Caco-2 (cell line): ENCODE measurements around the gene ADGRL2. TPM values are rescaled to one million over a fixed set of nuclear protein-coding genes. Genes with fewer than 3 reads are reported as not detected.

Experiments
- BruUV-seq: library from RNA; stranded (reverse); fragments of 400-500 nt; replicated peaks from 2 replicates; lab custom pipeline; 2021; lab: Mats Ljungman, UMichigan
- CTCF ChIA-PET: fragments of 300-600 bp; sonication (Branson Sonifier 250); formaldehyde crosslinking; loops from one replicate; lab custom pipeline; 2022; ENCODE audit warnings: antibody characterized with exemption; lab: Charles Lee
- POLR2A ChIA-PET: fragments of 300-600 bp; sonication (Branson Sonifier 250); formaldehyde crosslinking; loops from one replicate; lab custom pipeline; 2022; ENCODE audit warnings: antibody characterized with exemption; lab: Charles Lee
- DNase-seq, 2 experiments: peaks; one replicate each; pipeline versions ENCODE4 v3.0.0 to v3.0.0-alpha.2; 2020 to 2022
- H3K27me3 ChIP-seq: replicated peaks from 2 replicates; pipeline ENCODE4 v1.6.0; 2011; ENCODE audit warnings: low read length; ENCODE audit not compliant: control insufficient read depth, insufficient read depth
- H3K36me3 ChIP-seq: 2 replicates; pipeline ENCODE4 v1.5.1; 2011; ENCODE audit warnings: low read length; ENCODE audit not compliant: control insufficient read depth, insufficient read depth
- H3K4me1 ChIP-seq: fragments of 250-450 bp; sonication (Bioruptor Pico); 2 replicates; pipeline ENCODE4 v1.5.1; 2020; ENCODE audit warnings: mild to moderate bottlenecking
- H3K4me3 ChIP-seq: 2 replicates; pipeline ENCODE4 v1.5.1; 2011; ENCODE audit warnings: low read depth, mild to moderate bottlenecking, control low read depth, low read length
- H3K9me3 ChIP-seq: fragments of 250-450 bp; sonication (Bioruptor Pico); 2 replicates; pipeline ENCODE4 v1.5.1; 2020; ENCODE audit warnings: mild to moderate bottlenecking, moderate library complexity
- H3K27ac Mint-ChIP-seq: one replicate; pipeline ENCODE4 v1.8.0; 2022; ENCODE audit warnings: mixed read lengths; ENCODE audit not compliant: unreplicated experiment
- H3K27me3 Mint-ChIP-seq: one replicate; pipeline ENCODE4 v1.8.0; 2022; ENCODE audit warnings: mixed read lengths; ENCODE audit not compliant: insufficient read depth, unreplicated experiment
- H3K36me3 Mint-ChIP-seq: one replicate; pipeline ENCODE4 v1.8.0; 2022; ENCODE audit warnings: mild to moderate bottlenecking, mixed read lengths; ENCODE audit not compliant: insufficient read depth, unreplicated experiment
- H3K4me1 Mint-ChIP-seq: one replicate; pipeline ENCODE4 v1.8.0; 2022; ENCODE audit warnings: low read depth, mixed read lengths; ENCODE audit not compliant: unreplicated experiment
- H3K4me3 Mint-ChIP-seq: one replicate; pipeline ENCODE4 v1.8.0; 2022; ENCODE audit warnings: mild to moderate bottlenecking, moderate library complexity, mixed read lengths; ENCODE audit not compliant: unreplicated experiment
- H3K9me3 Mint-ChIP-seq: one replicate; pipeline ENCODE4 v1.8.0; 2022; ENCODE audit warnings: mixed read lengths; ENCODE audit not compliant: unreplicated experiment
- CTCF ChIP-seq, 2 experiments: fragments of 200-600 bp in 1 of 2; IDR thresholded peaks; 1 replicate in 1 of 2; 2 replicates in 1 of 2; pipeline versions ENCODE4 v1.5.1 to v1.8.0; 2011 to 2022; ENCODE audit warnings: antibody characterized with exemption in 1 of 2, control low read depth in 1 of 2, inconsistent platforms in 1 of 2, low read depth in 1 of 2, low read length in 1 of 2, mild to moderate bottlenecking in 1 of 2, moderate library complexity in 1 of 2; ENCODE audit not compliant: insufficient read depth in 1 of 2, severe bottlenecking in 1 of 2, unreplicated experiment in 1 of 2
- intact Hi-C: fragments of 100-400 bp; cut with micrococcal nuclease; formaldehyde crosslinking; loops from one replicate; pipeline ENCODE4 v1.10.0; 2022; ENCODE audit not compliant: unreplicated experiment
- total RNA-seq: library from RNA; stranded (reverse); gene quantifications from 2 replicates; pipeline ENCODE4 v1.2.3, GENCODE V29; 2022

The ADGRL2 gene
- total RNA-seq, 1 experiment from 2014 or later = 3.8 TPM

GRCh38 chr1:81812712-81813111, 12.0 kb downstream of the ADGRL2 start:
- Histone ChIP-seq H3K4me1 (no peaks in the 10 kb centered on the region), H3K36me3 (no peaks in the 10 kb centered on the region), H3K27me3 (no peaks in the 10 kb centered on the region), H3K4me3 (no peak overlapping the region), H3K9me3 (no peaks in the 10 kb centered on the region)
- no TSS peak for BruUV-seq
- no peaks in the 10 kb centered on the region for H3K36me3 Mint-ChIP-seq
- ChIA-PET POLR2A (no interaction called here), CTCF (no interaction called here)
- no peak for DNase-seq
- no peaks in the 10 kb centered on the region for H3K27me3 Mint-ChIP-seq
- no peak overlapping the region for H3K27ac Mint-ChIP-seq
- H3K4me3 Mint-ChIP-seq = no peak overlapping the region
- TF ChIP-seq CTCF (IDR thresholded peaks at IDR 0.05; ENCODE audit: insufficient read depth in 1 of 2, low read depth in 1 of 2, low read length in 1 of 2, severe bottlenecking in 1 of 2, unreplicated experiment in 1 of 2) = no peak
- intact Hi-C loops = no loop called here
- H3K9me3 Mint-ChIP-seq = no peaks in the 10 kb centered on the region
- H3K4me1 Mint-ChIP-seq = no peaks in the 10 kb centered on the region

GRCh38 chr1:81813691-81814090, 13.0 kb downstream of the ADGRL2 start:
- no peak for DNase-seq
- Histone ChIP-seq H3K4me1 (no peaks in the 10 kb centered on the region), H3K27me3 (no peaks in the 10 kb centered on the region), H3K36me3 (no peaks in the 10 kb centered on the region), H3K4me3 (no peak overlapping the region), H3K9me3 (no peaks in the 10 kb centered on the region)
- H3K9me3 Mint-ChIP-seq = no peaks in the 10 kb centered on the region
- no peak overlapping the region for H3K4me3 Mint-ChIP-seq
- ChIA-PET POLR2A (no interaction called here), CTCF (no interaction called here)
- no peaks in the 10 kb centered on the region for H3K4me1 Mint-ChIP-seq
- no peak overlapping the region for H3K27ac Mint-ChIP-seq
- intact Hi-C loops = no loop called here
- H3K27me3 Mint-ChIP-seq = no peaks in the 10 kb centered on the region
- TF ChIP-seq CTCF (IDR thresholded peaks at IDR 0.05; ENCODE audit: insufficient read depth in 1 of 2, low read depth in 1 of 2, low read length in 1 of 2, severe bottlenecking in 1 of 2, unreplicated experiment in 1 of 2) = no peak
- H3K36me3 Mint-ChIP-seq = no peaks in the 10 kb centered on the region
- no TSS peak for BruUV-seq

- POLR2A ChIA-PET = no interaction called here
- no TSS peak for BruUV-seq
- no peak for DNase-seq
- intact Hi-C loops = no loop called here
- Mint-ChIP-seq H3K4me1 (no peaks in the 10 kb centered on the region), H3K36me3 (no peaks in the 10 kb centered on the region), H3K27ac (no peak overlapping the region), H3K4me3 (no peak overlapping the region), H3K9me3 (no peaks in the 10 kb centered on the region), H3K27me3 (peaks cover 2% of the 10 kb centered on the region)
- Histone ChIP-seq H3K4me3 (no peak overlapping the region), H3K27me3 (no peaks in the 10 kb centered on the region), H3K9me3 (no peaks in the 10 kb centered on the region), H3K4me1 (no peaks in the 10 kb centered on the region), H3K36me3 (no peaks in the 10 kb centered on the region)
- TF ChIP-seq CTCF (IDR thresholded peaks at IDR 0.05; ENCODE audit: insufficient read depth in 1 of 2, low read depth in 1 of 2, low read length in 1 of 2, severe bottlenecking in 1 of 2, unreplicated experiment in 1 of 2) = no peak
- CTCF ChIA-PET = no interaction called here
Observed at GRCh38 chr1:81819613-81820012, 18.9 kb downstream of the ADGRL2 start.
